GM18502 (cell line): ENCODE measurements around the gene MYPN.
"Not testable (repeated sequence)": the region's sequence is repeated elsewhere in the genome, so short reads cannot be mapped to it uniquely, and the experiment has no call there.

ENCODE experiments used
- ATAC-seq: cut with Tn5 transposase; IDR thresholded peaks from one replicate; pipeline ENCODE4 v1.9.1; 2021; ENCODE audit warnings: mild to moderate bottlenecking; ENCODE audit not compliant: unreplicated experiment, poor library complexity

MYPN gene

GRCh38 chr10:68109331-68109730, at the start of gene MYPN:
Gene MYPN (plus strand): TSS chr10:68109488. CDS start chr10:68121439, 11,951 bp downstream.
- ATAC-seq = no peak

- ATAC-seq = no peak
Measured at GRCh38 chr10:68067029-68067428, 42.3 kb upstream of the MYPN start.

- ATAC-seq = no peak
Measured at GRCh38 chr10:68067508-68067907, 41.8 kb upstream of the MYPN start.

GRCh38 chr10:68073631-68074030, 35.7 kb upstream of the MYPN start:
- no peak for ATAC-seq

- ATAC-seq = no peak
Measured at GRCh38 chr10:68074031-68074774, 35.1 kb upstream of the MYPN start.

- peak; percentile 92 for ATAC-seq
Measured at GRCh38 chr10:68074775-68075549, 34.3 kb upstream of the MYPN start, which contains the start of gene HERC4. Gene HERC4 (minus strand): TSS chr10:68075283. CDS start chr10:68073108, 2,175 bp downstream.

- ATAC-seq = no peak
Measured at GRCh38 chr10:68075550-68076004, 33.7 kb upstream of the MYPN start.

- not testable (repeated sequence) for ATAC-seq
Measured at GRCh38 chr10:68076081-68076480, 33.2 kb upstream of the MYPN start.

- ATAC-seq = no peak
Measured at GRCh38 chr10:68077026-68077425, 32.3 kb upstream of the MYPN start.

GRCh38 chr10:68079434-68079833, 29.9 kb upstream of the MYPN start:
- ATAC-seq = no peak

- ATAC-seq = no peak
Measured at GRCh38 chr10:68080853-68081431, 28.3 kb upstream of the MYPN start.

GRCh38 chr10:68081916-68082315, 27.4 kb upstream of the MYPN start:
- no peak for ATAC-seq

GRCh38 chr10:68082872-68083271, 26.4 kb upstream of the MYPN start:
- ATAC-seq = no peak

- no peak for ATAC-seq
Measured at GRCh38 chr10:68083953-68084352, 25.3 kb upstream of the MYPN start.

- ATAC-seq = no peak
Measured at GRCh38 chr10:68084469-68084868, 24.8 kb upstream of the MYPN start.

GRCh38 chr10:68086011-68086410, 23.3 kb upstream of the MYPN start:
- ATAC-seq = no peak

- no peak for ATAC-seq
Measured at GRCh38 chr10:68086910-68087684, 22.2 kb upstream of the MYPN start.

GRCh38 chr10:68087685-68088401, 21.4 kb upstream of the MYPN start:
- no peak for ATAC-seq

- peak; percentile 74 for ATAC-seq
Measured at GRCh38 chr10:68088740-68089139, 20.5 kb upstream of the MYPN start.

- ATAC-seq = no peak
Measured at GRCh38 chr10:68090586-68090985, 18.7 kb upstream of the MYPN start.
